Tibial artery (tissue), 4 donors: ENCODE results near the gene TRIM8.

Experiments used
- DNase-seq, 2 donors: peaks; one replicate each; pipeline ENCODE4 v3.0.0-alpha.2; 2019
- H3K27ac ChIP-seq, 2 donors: fragments of 200-600 bp; sonication (generic) in 1 of 2; 1 replicate in 1 of 2; 2 replicates in 1 of 2; pipeline ENCODE4 v1.5.1; 2018 to 2019; ENCODE audit warnings: mild to moderate bottlenecking in 1 of 2
- H3K27me3 ChIP-seq, 2 donors: fragments of 200-600 bp; sonication (generic) in 1 of 2; one replicate each; pipeline versions ENCODE4 v1.5.1 to v1.6.0; 2016 to 2019
- H3K36me3 ChIP-seq, 3 donors: fragments of 200-600 bp; sonication (generic) in 2 of 3; one replicate each; pipeline ENCODE4 v1.5.1; 2016 to 2019; ENCODE audit warnings: mild to moderate bottlenecking in 2 of 3
- H3K4me1 ChIP-seq, 4 donors: fragments of 200-600 bp; sonication (generic) in 2 of 4; 1 replicate in 3 of 4; 2 replicates in 1 of 4; pipeline ENCODE4 v1.5.1; 2016 to 2019
- H3K4me3 ChIP-seq, 2 donors: fragments of 200-600 bp; sonication (generic) in 1 of 2; 1 replicate in 1 of 2; 2 replicates in 1 of 2; pipeline ENCODE4 v1.5.1; 2018 to 2019; ENCODE audit warnings: mild to moderate bottlenecking in 2 of 2
- H3K9me3 ChIP-seq, 3 donors: fragments of 200-600 bp; sonication (generic) in 1 of 3; one replicate each; pipeline ENCODE4 v1.5.1; 2016 to 2019
- CTCF ChIP-seq, 2 experiments: fragments of 200-600 bp in 1 of 2; fragments of 450-650 bp in 1 of 2; IDR thresholded peaks; one replicate each; pipeline ENCODE4 v1.5.1; 2017 to 2019; ENCODE audit warnings: antibody characterized with exemption in 2 of 2, mild to moderate bottlenecking in 1 of 2, moderate library complexity in 1 of 2
- intact Hi-C: fragments of 100-400 bp; cut with DNase I; formaldehyde crosslinking; loops from one replicate; pipeline ENCODE4 v1.15.0; 2023; ENCODE audit warnings: low total_unique reads

The TRIM8 gene

GRCh38 chr10:102634686-102635085 is 9.6 kb upstream of the TRIM8 start:
- intact Hi-C loops = no loop called here
- no peak for DNase-seq
- Histone ChIP-seq H3K4me3 (no peak overlapping the region), H3K36me3 (peaks cover 0 to 19% (median 0%) of the 10 kb centered on the region in 3 donors), H3K4me1 (peaks cover 0 to 41% (median 34%) of the 10 kb centered on the region in 4 donors), H3K27ac (no peak overlapping the region), H3K9me3 (no peaks in the 10 kb centered on the region), H3K27me3 (no peaks in the 10 kb centered on the region)
- no peak for TF ChIP-seq CTCF (IDR thresholded peaks at IDR 0.05)

GRCh38 chr10:102635377-102635776 is 8.9 kb upstream of the TRIM8 start:
- no peak for TF ChIP-seq CTCF (IDR thresholded peaks at IDR 0.05)
- intact Hi-C loops = no loop called here
- Histone ChIP-seq H3K27me3 (no peaks in the 10 kb centered on the region), H3K27ac (no peak overlapping the region), H3K4me3 (no peak overlapping the region), H3K9me3 (no peaks in the 10 kb centered on the region), H3K36me3 (peaks cover 0 to 16% (median 0%) of the 10 kb centered on the region in 3 donors), H3K4me1 (peaks cover 0 to 34% (median 28%) of the 10 kb centered on the region in 4 donors)
- no peak for DNase-seq

- Histone ChIP-seq H3K4me1 (peaks cover 0 to 10% (median 2%) of the 10 kb centered on the region in 4 donors), H3K27ac (no peak overlapping the region), H3K9me3 (no peaks in the 10 kb centered on the region), H3K27me3 (no peaks in the 10 kb centered on the region), H3K4me3 (no peak overlapping the region), H3K36me3 (no peaks in the 10 kb centered on the region)
- no peak for TF ChIP-seq CTCF (IDR thresholded peaks at IDR 0.05)
- intact Hi-C loops = no loop called here
- no peak for DNase-seq
Measured at GRCh38 chr10:102639537-102639936, 4.7 kb upstream of the TRIM8 start.

GRCh38 chr10:102641402-102641801 is 2.9 kb upstream of the TRIM8 start:
- H3K4me3 ChIP-seq = peak overlapping the region; percentile 86 to 90
- intact Hi-C loops = loop anchor here (5.0 kb wide), 1 partner anchor 139 kb away; the partner anchor contains the start of genes ACTR1A and SUFU
- no peak for TF ChIP-seq CTCF (IDR thresholded peaks at IDR 0.05)
- H3K27me3 ChIP-seq = no peaks in the 10 kb centered on the region
- no peaks in the 10 kb centered on the region for H3K36me3 ChIP-seq
- no peaks in the 10 kb centered on the region for H3K9me3 ChIP-seq
- H3K4me1 ChIP-seq = peaks cover 0 to 4% (median 2%) of the 10 kb centered on the region in 4 donors
- peak overlapping the region; percentile 97 to 99 for H3K27ac ChIP-seq
- no peak for DNase-seq

GRCh38 chr10:102641880-102642735 is 2.2 kb upstream of the TRIM8 start:
- DNase-seq = peak; percentile 99
- Histone ChIP-seq H3K36me3 (no peaks in the 10 kb centered on the region), H3K9me3 (no peaks in the 10 kb centered on the region), H3K27ac (peak overlapping the region; percentile 97 to 99), H3K27me3 (no peaks in the 10 kb centered on the region), H3K4me3 (peak overlapping the region; percentile 86 to 90), H3K4me1 (peaks cover 0 to 10% (median 7%) of the 10 kb centered on the region in 4 donors)
- no peak for TF ChIP-seq CTCF (IDR thresholded peaks at IDR 0.05)
- intact Hi-C loops = loop anchor here (5.0 kb wide), 1 partner anchor 140 kb away; the partner anchor contains the start of genes ACTR1A and SUFU
